ENCODE measurements around the gene RFX1. TPM values are rescaled to one million over a fixed set of nuclear protein-coding genes. Genes with fewer than 3 reads are reported as not detected.

The RFX1 gene
- total and polyA plus RNA-seq, 9 of the 15 experiments (the other 6 are each of a cell fraction or from before 2014, with no cell fraction given) = 0.14 to 19.3 (median 1.2) TPM

- TF ChIP-seq, protein P1, sequence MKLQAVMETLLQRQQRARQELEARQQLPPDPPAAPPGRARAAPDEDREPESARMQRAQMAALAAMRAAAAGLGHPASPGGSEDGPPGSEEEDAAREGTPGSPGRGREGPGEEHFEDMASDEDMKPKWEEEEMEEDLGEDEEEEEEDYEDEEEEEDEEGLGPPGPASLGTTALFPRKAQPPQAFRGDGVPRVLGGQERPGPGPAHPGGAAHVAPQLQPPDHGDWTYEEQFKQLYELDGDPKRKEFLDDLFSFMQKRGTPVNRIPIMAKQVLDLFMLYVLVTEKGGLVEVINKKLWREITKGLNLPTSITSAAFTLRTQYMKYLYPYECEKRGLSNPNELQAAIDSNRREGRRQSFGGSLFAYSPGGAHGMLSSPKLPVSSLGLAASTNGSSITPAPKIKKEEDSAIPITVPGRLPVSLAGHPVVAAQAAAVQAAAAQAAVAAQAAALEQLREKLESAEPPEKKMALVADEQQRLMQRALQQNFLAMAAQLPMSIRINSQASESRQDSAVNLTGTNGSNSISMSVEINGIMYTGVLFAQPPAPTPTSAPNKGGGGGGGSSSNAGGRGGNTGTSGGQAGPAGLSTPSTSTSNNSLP (IDR thresholded peaks at IDR 0.05; ENCODE audit: borderline replicate concordance, low read depth, low read length) = peak; percentile 95
- no peak for TF ChIP-seq ZSCAN29 (IDR thresholded peaks at IDR 0.05)
- TF ChIP-seq, protein P2, sequence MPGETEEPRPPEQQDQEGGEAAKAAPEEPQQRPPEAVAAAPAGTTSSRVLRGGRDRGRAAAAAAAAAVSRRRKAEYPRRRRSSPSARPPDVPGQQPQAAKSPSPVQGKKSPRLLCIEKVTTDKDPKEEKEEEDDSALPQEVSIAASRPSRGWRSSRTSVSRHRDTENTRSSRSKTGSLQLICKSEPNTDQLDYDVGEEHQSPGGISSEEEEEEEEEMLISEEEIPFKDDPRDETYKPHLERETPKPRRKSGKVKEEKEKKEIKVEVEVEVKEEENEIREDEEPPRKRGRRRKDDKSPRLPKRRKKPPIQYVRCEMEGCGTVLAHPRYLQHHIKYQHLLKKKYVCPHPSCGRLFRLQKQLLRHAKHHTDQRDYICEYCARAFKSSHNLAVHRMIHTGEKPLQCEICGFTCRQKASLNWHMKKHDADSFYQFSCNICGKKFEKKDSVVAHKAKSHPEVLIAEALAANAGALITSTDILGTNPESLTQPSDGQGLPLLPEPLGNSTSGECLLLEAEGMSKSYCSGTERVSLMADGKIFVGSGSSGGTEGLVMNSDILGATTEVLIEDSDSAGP (CRISPR knock-in tag; IDR thresholded peaks at IDR 0.05) = 0 out of 2 replicates have a peak, but pooled peaks have one; percentile 54
- TF ChIP-seq, protein P3, sequence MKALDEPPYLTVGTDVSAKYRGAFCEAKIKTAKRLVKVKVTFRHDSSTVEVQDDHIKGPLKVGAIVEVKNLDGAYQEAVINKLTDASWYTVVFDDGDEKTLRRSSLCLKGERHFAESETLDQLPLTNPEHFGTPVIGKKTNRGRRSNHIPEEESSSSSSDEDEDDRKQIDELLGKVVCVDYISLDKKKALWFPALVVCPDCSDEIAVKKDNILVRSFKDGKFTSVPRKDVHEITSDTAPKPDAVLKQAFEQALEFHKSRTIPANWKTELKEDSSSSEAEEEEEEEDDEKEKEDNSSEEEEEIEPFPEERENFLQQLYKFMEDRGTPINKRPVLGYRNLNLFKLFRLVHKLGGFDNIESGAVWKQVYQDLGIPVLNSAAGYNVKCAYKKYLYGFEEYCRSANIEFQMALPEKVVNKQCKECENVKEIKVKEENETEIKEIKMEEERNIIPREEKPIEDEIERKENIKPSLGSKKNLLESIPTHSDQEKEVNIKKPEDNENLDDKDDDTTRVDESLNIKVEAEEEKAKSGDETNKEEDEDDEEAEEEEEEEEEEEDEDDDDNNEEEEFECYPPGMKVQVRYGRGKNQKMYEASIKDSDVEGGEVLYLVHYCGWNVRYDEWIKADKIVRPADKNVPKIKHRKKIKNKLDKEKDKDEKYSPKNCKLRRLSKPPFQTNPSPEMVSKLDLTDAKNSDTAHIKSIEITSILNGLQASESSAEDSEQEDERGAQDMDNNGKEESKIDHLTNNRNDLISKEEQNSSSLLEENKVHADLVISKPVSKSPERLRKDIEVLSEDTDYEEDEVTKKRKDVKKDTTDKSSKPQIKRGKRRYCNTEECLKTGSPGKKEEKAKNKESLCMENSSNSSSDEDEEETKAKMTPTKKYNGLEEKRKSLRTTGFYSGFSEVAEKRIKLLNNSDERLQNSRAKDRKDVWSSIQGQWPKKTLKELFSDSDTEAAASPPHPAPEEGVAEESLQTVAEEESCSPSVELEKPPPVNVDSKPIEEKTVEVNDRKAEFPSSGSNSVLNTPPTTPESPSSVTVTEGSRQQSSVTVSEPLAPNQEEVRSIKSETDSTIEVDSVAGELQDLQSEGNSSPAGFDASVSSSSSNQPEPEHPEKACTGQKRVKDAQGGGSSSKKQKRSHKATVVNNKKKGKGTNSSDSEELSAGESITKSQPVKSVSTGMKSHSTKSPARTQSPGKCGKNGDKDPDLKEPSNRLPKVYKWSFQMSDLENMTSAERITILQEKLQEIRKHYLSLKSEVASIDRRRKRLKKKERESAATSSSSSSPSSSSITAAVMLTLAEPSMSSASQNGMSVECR (CRISPR knock-in tag; IDR thresholded peaks at IDR 0.05) = peak; percentile 25; the same call in 1 of the 2 replicates
- no peak for TF ChIP-seq NR4A1 (CRISPR knock-in tag; IDR thresholded peaks at IDR 0.05)
- TF ChIP-seq NR4A1 (tag; IDR thresholded peaks at IDR 0.05) = no peak
- peak in 1 of 2 experiments; percentile 98; a peak in 2 of 4 replicates for TF ChIP-seq CSDE1 (IDR thresholded peaks at IDR 0.05)
- no peak for TF ChIP-seq MEF2D (tag; conservative IDR thresholded peaks at IDR 0.05; ENCODE audit: low read depth)
- TF ChIP-seq CREB1 (IDR thresholded peaks at IDR 0.05) = peak; percentile 67; the same call in 1 of the 2 replicates
- no peak for TF ChIP-seq CREB1 (CRISPR knock-in tag; IDR thresholded peaks at IDR 0.05)
- TF ChIP-seq FOXA1 (IDR thresholded peaks at IDR 0.05; ENCODE audit: borderline replicate concordance) = no peak
- peak; percentile 82; the same call in 1 of the 2 replicates for TF ChIP-seq FOXM1 (IDR thresholded peaks at IDR 0.05; ENCODE audit: low read depth)
- TF ChIP-seq FOXM1 (CRISPR knock-in tag; IDR thresholded peaks at IDR 0.05; ENCODE audit: low read depth) = no peak
- TF ChIP-seq RNF2 (IDR thresholded peaks at IDR 0.05) = peak; percentile 83
- TF ChIP-seq BRD9 (IDR thresholded peaks at IDR 0.05; ENCODE audit: low read depth, partially characterized antibody) = no peak
- no peak for TF ChIP-seq STAG1 (CRISPR knock-in tag; IDR thresholded peaks at IDR 0.05; ENCODE audit: borderline replicate concordance)
- TF ChIP-seq EGR1 (conservative IDR thresholded peaks at IDR 0.05) = peak; percentile 91
- TF ChIP-seq CREBBP (IDR thresholded peaks at IDR 0.05; ENCODE audit: low read depth, low read length) = no peak
Measured at GRCh38 chr19:14006085-14006765, at the start of gene RFX1 (continued).
